ENCODE results near the gene PRRG4. TPM values are rescaled to one million over a fixed set of nuclear protein-coding genes. Genes with fewer than 3 reads are reported as not detected.
"Not testable (repeated sequence)": the region's sequence is repeated elsewhere in the genome, so short reads cannot be mapped to it uniquely, and the experiment has no call there.

Gene PRRG4
- not detected for total RNA-seq (2021; fragmentation: NEBNext Ultra II Directional; extraction: Animal tissue kit (Norgen Biotek cat#: 25700))
- long read RNA-seq: 0 reads

DNA sequence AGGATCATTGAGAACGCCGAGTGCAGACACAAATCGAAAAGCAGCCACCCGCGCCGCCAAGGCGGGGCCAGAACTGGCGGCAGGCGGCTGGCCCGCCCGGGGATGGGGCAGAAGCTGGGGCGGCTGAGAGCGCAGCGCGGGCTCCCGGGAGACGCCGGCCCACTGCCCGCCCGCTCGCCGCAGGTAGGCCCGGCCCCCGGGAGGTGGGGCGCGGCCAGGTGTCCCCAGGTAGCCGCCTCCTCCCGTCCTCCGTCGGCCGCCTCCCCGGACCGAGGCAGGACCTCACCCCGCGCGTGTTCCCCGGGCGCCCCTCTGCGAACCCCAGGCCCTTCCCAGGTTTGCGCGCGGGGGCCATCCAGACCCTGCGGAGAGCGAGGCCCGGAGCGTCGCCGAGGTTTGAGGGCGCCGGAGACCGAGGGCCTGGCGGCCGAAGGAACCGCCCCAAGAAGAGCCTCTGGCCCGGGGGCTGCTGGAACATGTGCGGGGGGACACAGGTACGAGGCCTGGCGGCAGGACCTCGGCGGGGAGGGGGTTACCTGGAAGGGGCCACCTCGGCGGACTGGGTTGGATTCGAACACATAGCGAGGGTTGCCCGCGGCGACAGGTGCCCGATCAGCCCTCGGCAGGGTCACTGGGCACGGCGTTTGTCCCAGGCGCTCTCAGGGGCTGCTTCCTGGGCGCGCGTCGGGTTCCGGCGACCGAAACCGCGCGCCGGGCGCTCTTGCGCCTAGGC lies at the start of gene PRRG4:
Gene PRRG4, plus strand, starts transcription at position 248 of the 733 bp plus-strand sequence. CDS start 603 bp downstream, outside the sequence.
- H3K9me3 Mint-ChIP-seq: no peaks in the 10 kb centered on the region
- H3K36me3 Mint-ChIP-seq (ENCODE audit: low read depth): no peaks in the 10 kb centered on the region
- H3K4me3 Mint-ChIP-seq: peak within 1 kb of the TSS; percentile 86
- no peak for DNase-seq
- H3K4me1 Mint-ChIP-seq (ENCODE audit: low read depth): peaks cover 7% of the 10 kb centered on the region; the same call in 1 of the 2 replicates
- TF ChIP-seq, protein P1, sequence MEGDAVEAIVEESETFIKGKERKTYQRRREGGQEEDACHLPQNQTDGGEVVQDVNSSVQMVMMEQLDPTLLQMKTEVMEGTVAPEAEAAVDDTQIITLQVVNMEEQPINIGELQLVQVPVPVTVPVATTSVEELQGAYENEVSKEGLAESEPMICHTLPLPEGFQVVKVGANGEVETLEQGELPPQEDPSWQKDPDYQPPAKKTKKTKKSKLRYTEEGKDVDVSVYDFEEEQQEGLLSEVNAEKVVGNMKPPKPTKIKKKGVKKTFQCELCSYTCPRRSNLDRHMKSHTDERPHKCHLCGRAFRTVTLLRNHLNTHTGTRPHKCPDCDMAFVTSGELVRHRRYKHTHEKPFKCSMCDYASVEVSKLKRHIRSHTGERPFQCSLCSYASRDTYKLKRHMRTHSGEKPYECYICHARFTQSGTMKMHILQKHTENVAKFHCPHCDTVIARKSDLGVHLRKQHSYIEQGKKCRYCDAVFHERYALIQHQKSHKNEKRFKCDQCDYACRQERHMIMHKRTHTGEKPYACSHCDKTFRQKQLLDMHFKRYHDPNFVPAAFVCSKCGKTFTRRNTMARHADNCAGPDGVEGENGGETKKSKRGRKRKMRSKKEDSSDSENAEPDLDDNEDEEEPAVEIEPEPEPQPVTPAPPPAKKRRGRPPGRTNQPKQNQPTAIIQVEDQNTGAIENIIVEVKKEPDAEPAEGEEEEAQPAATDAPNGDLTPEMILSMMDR (IDR thresholded peaks at IDR 0.05): no peak
- H3K27me3 Mint-ChIP-seq (ENCODE audit: insufficient read depth): peaks cover 40% of the 10 kb centered on the region
- H3K27ac Mint-ChIP-seq: no peak within 1 kb of the TSS

DNA sequence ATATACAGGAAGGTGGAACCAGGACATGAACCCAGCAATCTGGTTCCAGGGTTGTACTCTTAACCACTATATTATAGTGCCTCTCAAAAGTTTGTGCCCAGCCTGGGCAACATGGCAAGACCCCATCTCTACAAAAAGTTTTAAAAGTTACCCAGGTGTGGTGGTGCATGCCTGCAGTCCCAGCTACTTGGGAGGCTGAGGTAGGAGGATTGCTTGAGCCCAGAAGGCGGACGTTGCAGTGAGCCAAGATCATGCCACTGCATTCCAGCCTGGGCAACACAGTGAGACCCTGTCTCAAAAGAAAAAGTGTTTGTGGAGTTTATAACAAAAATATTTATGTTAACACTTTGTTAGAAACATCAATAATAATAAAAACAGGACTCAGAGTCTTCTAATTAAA lies 48.9 kb upstream of the PRRG4 start:
- H3K4me1 Mint-ChIP-seq (ENCODE audit: low read depth); H3K36me3 Mint-ChIP-seq (ENCODE audit: low read depth); DNase-seq; H3K27ac Mint-ChIP-seq; H3K4me3 Mint-ChIP-seq; H3K9me3 Mint-ChIP-seq: not testable (repeated sequence)
- peaks cover 13% of the 10 kb centered on the region for H3K27me3 Mint-ChIP-seq (ENCODE audit: insufficient read depth)

DNA sequence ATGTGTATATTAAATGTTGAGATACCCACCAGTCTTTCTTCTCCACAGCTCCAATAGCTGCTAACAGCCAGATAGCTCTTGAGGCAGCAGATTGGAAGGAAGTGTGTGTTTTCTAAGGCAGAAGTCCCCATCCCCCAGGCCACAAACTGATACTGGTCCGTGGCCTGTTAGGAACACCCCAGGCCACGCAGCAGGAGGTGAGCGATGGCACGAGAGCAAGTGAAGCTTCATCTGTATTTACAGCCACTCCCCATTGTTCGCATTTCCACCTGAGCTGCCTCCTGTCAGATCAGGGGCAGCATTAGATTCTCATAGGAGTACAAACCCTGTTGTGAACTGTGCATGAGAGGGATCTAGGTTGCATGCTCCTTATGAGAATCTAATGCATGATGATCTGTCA lies 48.0 kb upstream of the PRRG4 start:
- Mint-ChIP-seq H3K9me3 (no peaks in the 10 kb centered on the region), H3K27ac (no peak overlapping the region), H3K36me3 (ENCODE audit: low read depth) (no peaks in the 10 kb centered on the region), H3K4me3 (no peak overlapping the region), H3K4me1 (ENCODE audit: low read depth) (no peaks in the 10 kb centered on the region), H3K27me3 (ENCODE audit: insufficient read depth) (peaks cover 13% of the 10 kb centered on the region; the same call in 1 of the 2 replicates)
- no peak for DNase-seq
- TF ChIP-seq, protein P1 (IDR thresholded peaks at IDR 0.05): no peak

DNA sequence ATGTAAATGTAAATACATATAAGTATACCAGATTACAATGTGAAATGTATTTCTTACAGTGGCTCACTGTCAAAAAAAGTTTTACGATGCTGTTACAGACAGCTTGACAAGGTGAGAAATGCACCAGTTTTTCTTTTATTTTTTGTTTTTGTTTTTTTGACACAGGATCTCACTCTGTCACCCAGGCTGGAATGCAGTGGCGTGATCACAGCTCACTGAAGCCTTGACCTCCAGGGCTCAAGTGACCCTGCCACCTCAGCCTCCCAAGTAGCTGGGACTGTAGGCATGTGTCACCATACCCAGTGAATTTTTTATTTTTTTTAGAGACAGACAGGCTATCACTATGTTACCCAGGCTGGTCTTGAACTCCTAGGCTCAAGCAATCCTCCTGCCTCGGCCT lies 44.5 kb upstream of the PRRG4 start:
- Mint-ChIP-seq H3K36me3 (ENCODE audit: low read depth) (no peaks in the 10 kb centered on the region), H3K27me3 (ENCODE audit: insufficient read depth) (peaks cover 19% of the 10 kb centered on the region), H3K4me3 (no peak overlapping the region), H3K9me3 (no peaks in the 10 kb centered on the region), H3K4me1 (ENCODE audit: low read depth) (no peaks in the 10 kb centered on the region), H3K27ac (no peak overlapping the region)
- TF ChIP-seq, protein P1 (IDR thresholded peaks at IDR 0.05): no peak
- DNase-seq: no peak

DNA sequence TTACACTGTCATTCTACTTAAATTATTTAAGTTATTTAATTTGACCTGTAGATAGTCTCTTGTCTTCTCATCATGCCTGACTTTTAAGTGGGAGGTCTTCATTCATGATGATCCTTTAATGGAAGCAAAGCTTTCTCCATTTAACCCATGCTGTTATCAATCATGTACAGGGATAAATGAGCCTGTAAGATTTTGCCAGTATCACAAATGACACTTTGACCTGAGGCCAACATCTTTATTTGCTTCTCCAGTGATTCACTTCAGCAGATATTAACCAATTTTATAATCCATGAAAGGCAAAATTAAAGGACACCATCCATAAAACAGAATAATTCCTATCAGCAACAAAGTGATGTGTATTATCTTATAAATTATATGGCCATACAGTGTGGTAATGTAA lies 42.9 kb upstream of the PRRG4 start:
- no peaks in the 10 kb centered on the region for H3K4me1 Mint-ChIP-seq (ENCODE audit: low read depth)
- DNase-seq: no peak
- H3K9me3 Mint-ChIP-seq: no peaks in the 10 kb centered on the region
- H3K27ac Mint-ChIP-seq: no peak overlapping the region
- TF ChIP-seq, protein P1 (IDR thresholded peaks at IDR 0.05): no peak
- H3K27me3 Mint-ChIP-seq (ENCODE audit: insufficient read depth): peaks cover 13% of the 10 kb centered on the region
- H3K36me3 Mint-ChIP-seq (ENCODE audit: low read depth): no peaks in the 10 kb centered on the region
- no peak overlapping the region for H3K4me3 Mint-ChIP-seq

DNA sequence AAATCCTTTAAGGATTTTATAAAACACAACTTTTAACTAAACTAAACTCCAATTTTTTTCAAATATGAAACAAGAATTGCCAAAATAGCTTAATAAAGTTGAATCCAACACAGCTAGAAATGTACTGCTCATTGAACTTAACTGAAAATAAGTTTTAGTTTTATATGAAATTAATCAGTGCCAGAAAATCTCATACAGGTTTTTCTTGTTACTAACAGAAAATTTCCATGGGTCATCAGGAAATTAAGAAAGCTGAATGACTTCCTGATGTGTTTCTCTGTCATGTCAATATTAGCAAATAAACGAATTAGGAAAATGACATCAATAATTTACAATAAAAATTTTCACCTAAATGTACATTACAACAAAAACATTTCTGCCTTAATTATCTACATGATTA lies 38.8 kb upstream of the PRRG4 start:
- H3K36me3 Mint-ChIP-seq (ENCODE audit: low read depth): no peaks in the 10 kb centered on the region
- H3K9me3 Mint-ChIP-seq: no peaks in the 10 kb centered on the region
- TF ChIP-seq, protein P1 (IDR thresholded peaks at IDR 0.05): no peak
- peaks cover 9% of the 10 kb centered on the region for H3K27me3 Mint-ChIP-seq (ENCODE audit: insufficient read depth)
- H3K4me1 Mint-ChIP-seq (ENCODE audit: low read depth): peaks cover 9% of the 10 kb centered on the region; the same call in 1 of the 2 replicates
- DNase-seq: no peak
- no peak overlapping the region for H3K27ac Mint-ChIP-seq
- H3K4me3 Mint-ChIP-seq: no peak overlapping the region

Data from HFFc6 (cell line).